RPMI8226 (cell line): Measurements from ENCODE around the gene BATF2.
A peak's percentile ranks its signal among the peaks of the same experiment; 100 is the strongest.
"Not testable (repeated sequence)": the region's sequence is repeated elsewhere in the genome, so short reads cannot be mapped to it uniquely, and the experiment has no call there.

Experiments used
- DNase-seq: peaks from one replicate; pipeline ENCODE4 v3.0.0-alpha.2; 2015

BATF2 gene, protein sequence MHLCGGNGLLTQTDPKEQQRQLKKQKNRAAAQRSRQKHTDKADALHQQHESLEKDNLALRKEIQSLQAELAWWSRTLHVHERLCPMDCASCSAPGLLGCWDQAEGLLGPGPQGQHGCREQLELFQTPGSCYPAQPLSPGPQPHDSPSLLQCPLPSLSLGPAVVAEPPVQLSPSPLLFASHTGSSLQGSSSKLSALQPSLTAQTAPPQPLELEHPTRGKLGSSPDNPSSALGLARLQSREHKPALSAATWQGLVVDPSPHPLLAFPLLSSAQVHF

DNA sequence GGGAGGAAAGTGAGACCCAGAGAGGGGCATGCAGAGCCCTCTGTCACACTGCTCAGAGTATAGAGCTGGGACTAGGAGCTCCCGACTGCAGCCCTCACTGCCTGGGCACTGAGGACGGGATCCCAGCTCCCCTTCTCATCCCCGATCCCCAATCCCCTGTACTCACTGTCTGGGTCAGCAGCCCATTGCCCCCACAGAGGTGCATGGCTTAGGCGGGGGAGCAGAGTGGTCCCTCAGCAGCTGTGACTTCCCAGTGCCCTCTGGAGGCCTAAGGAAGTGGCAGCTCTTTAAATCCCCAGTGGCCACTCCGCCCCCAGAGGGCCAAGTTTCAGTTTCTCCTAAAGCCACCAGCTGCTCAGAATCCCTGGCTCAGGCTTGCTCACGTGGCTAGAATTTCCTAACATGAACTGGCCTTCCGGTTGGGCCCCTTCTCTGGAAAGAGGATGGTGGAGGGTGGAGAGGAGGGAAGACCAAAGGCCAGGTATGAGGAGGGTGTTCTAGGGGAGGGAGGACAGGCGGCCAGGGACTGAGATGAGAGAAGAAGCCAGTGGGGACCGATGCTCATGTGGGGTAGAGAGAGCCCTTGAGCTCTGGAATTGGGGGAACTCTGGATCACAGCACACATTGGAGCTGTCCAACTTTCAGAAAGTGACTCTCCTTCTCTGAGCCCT, at the start of gene BATF2:
TSS of gene BATF2 (minus strand) at position 262 of the 671 bp plus-strand sequence. CDS start at position 205, 57 bp downstream.
- peak; percentile 73 for DNase-seq

DNA sequence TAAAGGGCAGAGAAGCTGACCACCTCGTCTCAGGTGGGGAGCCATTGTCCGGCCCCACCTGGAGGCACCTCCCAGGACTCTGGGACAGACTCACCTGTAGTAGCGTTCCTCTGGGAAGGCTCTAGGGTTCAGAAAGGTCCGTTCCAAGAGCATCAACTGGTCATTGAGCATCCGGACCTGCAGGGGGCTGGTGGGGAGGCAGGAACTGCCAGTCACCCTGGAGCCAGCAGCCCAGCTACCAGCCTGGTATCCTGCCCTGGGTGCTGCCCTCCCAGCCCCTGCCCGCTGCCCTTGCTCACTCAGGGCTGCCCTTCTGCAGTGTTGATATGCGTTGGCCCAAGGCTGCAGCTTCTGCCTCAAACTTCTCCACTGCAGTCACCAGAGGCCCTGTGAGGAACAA, 49.0 kb upstream of the BATF2 start:
- DNase-seq, result no peak

DNA sequence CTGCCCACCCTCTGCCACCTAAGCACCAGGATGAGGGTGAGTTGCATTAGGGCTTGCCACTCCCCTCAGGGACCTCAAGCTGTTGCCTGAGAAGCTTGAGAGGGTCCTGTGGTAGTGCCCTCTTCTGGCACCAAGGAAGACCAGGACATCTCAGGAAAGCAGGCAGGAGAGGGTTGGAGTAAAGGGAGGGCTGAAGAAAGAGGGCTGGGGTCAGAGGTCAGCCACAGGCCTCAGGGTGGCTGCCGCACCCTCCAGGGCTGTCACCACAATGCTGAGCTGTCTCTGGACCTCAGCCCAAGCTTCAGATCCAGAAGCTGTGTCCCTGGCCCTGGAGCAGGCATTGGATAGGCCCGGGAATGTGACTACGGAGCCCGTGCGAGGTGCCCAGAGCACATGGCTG, 48.3 kb upstream of the BATF2 start:
- DNase-seq, result no peak

DNA sequence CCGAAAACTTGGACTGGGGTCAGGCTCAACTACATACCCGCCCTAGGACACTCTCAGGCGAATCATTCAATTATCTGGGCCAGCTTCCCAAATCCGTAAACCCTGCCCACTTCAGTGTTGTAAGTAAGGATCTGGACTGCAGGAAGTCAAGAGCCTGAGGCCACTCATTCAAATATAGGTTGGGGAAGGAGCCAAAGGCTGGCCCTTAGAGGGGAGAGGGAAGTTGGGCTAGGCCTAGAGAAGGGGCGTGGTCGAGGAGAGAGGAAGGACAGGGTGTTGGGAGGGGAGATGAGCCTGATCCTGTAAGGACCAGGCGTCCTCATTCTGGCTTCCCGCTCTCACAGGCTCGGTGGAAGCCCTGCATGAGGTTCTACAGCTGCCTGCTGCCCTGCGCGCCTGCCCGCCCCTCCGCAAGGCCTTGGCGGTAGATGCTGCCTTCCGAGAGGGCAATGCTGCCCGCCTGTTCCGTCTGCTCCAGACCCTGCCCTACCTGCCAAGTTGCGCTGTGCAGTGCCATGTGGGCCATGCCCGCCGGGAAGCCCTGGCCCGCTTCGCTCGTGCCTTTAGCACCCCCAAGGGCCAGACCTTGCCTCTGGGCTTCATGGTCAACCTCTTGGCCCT, 47.2 kb upstream of the BATF2 start:
- no peak for DNase-seq

DNA sequence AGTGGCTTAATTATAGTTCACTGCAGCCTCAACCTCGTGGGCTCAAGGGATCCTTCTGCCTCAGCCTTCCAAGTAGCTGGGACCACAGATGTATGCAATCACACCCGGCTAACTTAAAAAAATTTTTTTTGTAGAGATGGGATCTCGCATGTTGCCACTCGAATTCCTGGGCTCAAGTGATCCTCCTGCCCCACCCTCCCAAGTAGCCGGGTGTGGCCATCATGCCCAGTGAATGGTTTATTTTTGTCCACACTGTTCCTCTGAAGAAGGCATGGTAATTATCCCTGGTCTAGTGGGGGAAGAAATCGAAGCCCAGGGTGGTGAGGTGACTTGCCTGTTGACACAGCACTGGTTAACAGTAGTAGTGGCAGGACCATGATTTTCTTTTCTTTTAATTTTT, 46.1 kb upstream of the BATF2 start:
- no peak for DNase-seq

DNA sequence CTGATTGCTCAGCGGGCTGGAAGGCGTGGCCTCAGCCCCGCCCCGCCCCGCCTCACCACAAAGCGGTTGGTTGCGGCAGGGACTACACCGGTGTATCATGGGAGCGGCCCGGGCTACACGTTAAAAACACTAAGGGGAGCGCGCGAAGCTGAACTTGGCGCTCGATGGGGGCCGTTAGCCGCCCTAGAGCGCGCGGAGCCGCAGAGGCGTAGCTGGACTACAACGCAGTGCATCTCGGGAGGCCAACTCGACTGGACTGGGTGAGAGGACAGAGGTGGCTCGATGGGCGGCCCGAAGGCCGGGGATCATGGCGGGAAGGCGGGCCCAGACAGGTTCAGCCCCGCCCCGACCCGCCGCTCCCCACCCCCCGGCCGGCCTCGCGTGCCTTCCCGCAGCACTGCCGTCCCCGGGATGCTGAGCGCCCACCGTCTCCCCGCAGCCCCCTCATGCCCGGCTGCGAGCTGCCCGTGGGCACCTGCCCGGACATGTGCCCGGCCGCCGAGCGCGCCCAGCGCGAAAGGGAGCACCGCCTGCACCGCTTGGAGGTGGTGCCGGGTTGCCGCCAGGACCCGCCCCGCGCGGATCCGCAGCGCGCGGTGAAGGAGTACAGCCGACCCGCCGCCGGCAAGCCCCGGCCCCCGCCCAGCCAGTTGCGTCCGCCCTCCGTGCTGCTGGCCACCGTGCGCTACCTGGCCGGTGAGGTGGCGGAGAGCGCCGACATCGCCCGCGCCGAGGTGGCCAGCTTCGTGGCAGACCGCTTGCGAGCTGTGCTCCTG, 44.3 kb upstream of the BATF2 start, which contains the start of gene SAC3D1:
TSS of gene SAC3D1 (plus strand) at position 364 of the 776 bp plus-strand sequence. CDS start at position 447, 83 bp downstream.
- DNase-seq, result peak; percentile 98

DNA sequence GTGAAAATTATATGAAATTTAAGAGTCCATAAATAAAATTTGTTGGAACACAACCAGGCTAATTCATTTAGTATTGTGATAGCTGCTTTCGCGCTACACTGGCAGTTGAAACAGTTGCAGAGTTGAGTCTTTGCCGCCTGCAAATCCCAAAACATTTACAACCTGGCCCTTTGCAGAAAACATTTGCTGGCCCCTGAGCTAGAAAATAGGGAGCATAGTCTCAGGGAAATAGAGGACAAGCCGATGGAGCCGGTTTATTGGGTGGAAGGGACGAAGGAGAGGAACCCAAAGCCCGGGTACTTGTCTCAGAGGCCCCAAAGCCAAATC, 43.7 kb upstream of the BATF2 start:
- no peak for DNase-seq

DNA sequence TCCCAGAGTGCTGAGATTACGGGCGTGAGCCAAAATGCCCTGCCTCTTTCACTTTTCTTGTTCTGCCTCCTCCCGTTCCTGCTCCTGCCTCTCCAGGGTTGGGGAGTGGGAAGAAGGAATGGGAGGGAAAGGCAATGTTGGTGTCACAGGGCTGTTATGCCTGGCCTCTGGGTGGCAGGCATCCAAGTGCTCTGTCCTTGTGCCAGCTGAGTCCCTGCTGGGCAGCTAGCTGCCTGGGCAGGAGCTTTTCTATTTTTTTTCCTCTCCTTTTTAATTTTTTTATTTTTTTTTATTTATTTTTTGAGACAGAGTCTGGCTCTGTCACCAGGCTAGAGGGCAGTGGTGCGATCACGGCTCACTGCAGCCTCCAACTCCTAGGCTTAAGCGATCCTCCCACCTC, 40.2 kb upstream of the BATF2 start:
- no peak for DNase-seq

DNA sequence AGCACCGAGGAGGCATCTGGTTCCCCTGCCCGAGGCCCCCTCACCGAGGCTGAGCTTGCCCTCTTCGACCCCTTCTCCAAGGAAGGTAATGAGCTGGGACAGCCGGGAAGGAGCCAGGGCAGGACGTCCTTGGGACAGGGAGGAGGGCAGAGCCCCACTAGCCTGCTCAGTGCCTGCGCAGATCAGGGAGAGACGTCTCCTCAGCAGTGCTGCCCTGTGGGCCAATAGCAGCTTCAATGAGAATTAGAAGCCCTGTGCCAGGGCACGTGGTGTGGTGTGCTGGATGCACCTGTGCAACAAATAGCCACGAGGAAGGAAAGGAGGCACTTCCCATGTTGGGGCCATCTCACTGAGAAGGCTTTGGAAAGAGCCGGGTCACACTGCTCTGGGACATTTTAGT, 38.8 kb upstream of the BATF2 start:
- DNase-seq, result no peak

DNA sequence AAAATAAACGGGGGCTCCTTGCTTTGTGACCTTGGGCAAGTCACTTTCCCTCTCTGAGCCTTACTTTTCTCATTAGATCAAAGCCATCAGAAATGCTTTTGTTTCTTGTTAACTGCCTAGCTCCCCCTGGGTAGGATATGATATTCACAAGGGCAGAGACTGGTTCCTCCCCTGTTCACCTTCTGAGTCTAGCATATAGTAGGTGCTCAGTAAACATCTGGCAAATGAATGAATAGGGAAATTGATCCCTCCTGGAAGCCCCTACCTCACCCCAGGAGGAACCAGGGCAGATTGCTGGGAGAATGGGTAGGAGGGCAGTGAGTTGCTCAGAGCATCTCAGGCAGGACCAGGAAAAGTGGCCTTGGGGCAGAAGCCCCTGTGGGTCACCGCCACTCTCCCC, 37.7 kb upstream of the BATF2 start:
- no peak for DNase-seq

DNA sequence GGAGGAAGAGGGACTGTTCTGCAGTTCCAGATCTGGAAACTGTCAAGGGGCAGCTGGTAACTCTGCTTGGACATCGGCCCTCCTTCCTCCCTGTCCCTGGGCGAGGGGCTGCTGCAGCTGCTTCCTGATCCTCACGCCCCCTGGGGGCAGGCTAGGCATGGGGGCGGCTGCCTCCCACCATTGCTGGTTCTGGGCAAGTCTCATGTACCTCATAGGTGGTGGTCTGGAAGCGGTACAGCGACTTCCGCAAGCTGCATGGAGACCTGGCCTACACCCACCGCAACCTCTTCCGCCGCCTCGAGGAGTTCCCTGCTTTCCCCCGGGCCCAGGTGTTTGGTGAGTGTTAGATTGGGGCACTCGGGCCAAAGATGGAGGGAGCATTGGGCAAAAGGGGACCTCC, 35.4 kb upstream of the BATF2 start:
- DNase-seq, result no peak

DNA sequence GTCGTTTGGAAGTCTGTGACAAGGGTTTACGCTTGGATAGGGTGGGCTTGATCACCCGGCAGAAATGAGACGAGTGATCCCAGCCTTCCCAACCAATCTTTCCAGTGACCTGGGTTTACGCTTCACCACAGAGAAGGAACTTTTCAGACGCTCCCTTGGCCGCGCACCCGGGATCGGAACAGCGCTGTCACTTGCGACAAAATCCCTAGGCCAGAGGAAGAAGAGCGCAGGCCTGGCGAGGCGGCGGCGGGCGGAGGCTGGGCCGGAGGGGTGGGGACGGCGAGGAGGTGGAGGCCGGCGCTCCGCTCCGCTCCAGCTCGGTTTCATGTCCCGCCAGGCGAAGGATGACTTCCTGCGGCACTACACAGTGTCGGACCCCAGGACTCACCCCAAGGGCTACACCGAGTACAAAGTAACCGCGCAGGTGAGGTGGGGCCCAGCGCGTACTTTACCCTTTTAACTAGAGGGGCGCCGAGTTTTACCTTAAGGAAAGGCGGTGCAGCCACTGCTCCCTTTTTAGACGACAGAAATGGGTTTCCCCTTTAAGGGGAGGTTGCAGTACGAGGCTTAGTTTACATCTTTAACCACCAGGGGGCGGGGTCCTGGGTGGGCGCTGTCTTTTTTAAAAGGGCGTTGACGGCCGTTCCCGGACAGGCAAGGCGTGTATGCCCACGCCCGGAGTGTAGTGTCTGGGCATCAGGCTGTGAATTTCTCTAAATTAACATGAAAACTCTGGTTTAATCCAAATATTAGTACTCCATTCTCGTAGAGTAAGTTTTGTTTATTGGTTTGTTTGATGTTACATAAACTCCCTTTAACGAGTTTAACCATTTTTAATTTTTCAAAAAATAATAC, 30.7 kb upstream of the BATF2 start, which contains the start of gene SNX15:
TSS of gene SNX15 (plus strand) at position 227 of the 855 bp plus-strand sequence. CDS start at position 326, 99 bp downstream.
- peak; percentile 99 for DNase-seq

DNA sequence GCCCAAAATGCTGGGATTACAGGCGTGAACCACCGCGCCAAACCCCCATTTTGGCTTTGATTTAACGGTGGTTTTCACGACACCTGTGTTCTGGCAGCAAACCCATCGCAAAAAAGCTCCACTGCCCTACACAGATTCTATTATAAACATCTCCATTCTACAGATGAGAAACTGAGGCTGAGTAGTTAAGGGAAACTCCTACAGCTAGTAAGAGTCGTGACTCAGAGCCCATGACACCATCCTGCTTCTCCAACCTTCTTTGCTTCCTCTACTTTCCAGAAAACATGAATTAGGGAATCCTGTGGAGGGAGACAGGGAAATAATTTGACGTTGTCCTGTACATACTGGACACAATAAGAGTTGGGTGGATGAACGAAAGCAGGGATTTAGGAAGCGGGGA, 30.0 kb upstream of the BATF2 start:
- no peak for DNase-seq

DNA sequence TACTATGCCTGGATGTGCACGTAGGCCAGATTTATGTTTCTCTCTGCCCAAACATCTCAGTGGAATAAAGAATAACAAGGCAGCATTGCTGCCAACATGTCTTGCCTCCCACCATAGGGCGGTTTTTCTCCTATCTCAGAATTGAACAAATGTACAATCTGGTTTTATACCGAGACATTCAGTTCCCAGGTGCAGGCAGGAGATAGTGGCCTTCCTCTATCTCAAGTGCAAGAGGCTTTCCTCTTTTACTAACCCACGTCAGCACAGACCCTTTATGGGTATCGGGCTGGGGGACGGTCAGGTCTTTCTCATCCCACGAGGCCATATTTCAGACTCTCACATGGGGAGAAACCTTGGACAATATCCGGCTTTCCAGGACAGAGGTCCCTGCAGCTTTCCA, 26.7 kb upstream of the BATF2 start:
- DNase-seq, result not testable (repeated sequence)

DNA sequence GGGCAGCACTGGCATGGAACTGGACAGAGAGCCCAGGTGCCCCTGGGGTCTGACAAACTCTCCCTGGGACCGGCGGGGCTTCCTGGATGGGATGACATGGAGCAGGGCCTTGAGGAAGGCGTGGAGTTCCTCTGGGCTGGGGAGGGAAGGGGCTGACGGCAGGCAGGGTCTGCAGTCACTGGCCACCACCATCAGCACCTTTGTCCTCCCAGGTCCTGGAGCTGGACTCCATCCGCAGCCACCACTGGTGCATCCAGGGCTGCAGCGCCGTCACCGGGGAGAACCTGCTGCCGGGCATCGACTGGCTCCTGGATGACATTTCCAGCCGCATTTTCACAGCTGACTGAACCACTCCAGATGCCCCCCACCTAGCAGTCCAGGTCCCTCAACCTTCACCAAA, 24.7 kb upstream of the BATF2 start:
- no peak for DNase-seq

DNA sequence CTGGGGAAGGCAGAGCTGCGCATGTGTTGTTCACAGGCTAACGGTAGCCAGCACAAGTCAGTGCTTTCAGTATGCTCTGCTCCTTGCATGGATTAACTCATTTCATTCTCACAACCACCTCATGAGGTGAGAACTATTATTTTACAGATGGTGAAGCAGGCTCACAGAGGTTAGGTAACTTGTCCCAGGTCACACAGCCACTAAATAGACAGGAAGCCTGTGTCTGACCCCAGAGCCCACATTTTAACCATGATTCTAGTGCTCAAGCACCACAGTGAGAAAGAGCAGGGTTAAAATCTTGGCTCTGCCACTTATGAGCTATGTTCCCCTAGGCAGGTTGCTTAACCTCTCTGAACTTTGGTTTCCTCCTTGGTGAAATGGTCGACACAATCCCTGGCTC, 24.2 kb upstream of the BATF2 start:
- no peak for DNase-seq

DNA sequence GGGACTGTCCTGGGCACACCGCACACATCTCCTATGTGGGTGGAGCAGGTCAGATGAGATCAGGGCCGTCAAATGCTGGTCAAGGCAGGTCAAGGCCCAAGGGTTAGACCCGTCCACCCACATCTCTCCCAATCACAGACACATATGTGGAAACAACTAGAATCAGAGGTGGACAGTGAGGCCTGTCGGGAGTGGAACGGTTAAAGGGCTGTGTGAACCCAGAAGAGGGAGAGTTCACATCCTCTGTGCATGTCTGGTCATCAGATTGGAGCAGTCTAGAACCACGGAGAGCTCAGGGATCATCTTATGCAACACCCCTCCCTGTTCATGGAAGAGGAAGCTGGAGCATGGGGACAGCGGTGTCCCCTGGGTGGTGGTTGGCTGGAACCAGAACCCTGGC, 23.1 kb upstream of the BATF2 start:
- DNase-seq, result no peak

DNA sequence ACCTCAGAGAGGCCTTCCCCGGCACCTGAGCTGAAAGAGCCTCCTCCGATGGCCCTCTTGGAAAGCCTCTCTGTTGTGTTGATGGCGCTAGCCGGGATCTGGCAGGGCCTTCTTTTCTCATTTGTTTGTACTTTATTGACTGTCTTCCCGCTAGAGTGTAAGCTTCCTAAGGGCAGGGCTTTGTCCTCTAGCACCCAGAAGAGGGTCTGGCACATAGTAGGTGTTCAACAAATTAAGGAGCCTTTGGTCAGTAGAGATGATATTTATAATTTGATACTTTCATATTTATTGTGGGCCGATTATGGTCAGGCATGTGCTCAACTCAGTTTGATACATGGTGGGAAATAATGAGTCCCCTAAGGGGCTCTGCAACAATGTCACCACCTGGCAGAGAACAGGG, 21.2 kb upstream of the BATF2 start:
- DNase-seq, result no peak

DNA sequence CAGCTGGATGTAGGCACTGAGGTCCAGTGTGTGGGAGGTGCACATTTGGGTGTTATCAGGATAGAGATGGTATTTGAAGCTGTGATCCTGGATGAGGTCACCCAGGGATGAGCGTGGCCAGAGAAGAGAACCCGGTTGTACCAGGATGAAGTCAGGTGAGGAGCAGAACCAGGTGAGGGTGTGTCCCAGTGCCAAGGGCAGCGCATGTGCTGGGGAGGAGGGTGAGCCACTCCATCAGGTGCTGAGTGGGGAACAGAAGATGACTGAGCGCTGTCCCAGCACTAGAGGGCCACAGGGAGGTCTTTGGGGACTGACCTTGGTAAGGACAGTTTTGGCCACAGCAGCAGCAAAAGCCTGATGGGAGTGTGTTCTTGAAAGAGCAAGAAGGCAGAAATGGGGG, 19.9 kb upstream of the BATF2 start:
- no peak for DNase-seq

DNA sequence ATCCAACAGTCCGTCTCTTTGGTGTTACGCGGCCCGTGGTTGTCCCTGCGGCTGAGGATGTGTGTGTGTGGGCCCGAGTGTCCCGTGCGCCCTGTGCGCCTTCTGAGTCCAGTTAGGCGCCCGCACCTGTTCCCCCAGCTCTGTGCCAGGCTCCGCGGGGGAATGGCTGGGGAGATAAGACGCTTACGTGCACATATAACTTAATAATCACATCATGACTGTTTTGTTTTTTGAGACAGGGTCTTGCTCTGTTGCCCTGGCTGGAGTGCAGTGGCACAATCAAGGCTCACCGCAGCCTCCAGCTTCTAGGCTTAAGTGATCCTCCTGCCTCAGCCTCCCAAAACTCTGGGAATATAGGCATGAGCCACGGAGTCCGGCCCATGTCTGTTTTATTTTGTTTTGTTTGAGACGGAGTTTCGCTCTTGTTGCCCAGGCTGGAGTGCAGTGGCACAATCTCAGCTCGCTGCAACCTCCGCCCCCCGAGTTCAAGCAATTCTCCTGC, 18.0 kb upstream of the BATF2 start:
- no peak for DNase-seq

DNA sequence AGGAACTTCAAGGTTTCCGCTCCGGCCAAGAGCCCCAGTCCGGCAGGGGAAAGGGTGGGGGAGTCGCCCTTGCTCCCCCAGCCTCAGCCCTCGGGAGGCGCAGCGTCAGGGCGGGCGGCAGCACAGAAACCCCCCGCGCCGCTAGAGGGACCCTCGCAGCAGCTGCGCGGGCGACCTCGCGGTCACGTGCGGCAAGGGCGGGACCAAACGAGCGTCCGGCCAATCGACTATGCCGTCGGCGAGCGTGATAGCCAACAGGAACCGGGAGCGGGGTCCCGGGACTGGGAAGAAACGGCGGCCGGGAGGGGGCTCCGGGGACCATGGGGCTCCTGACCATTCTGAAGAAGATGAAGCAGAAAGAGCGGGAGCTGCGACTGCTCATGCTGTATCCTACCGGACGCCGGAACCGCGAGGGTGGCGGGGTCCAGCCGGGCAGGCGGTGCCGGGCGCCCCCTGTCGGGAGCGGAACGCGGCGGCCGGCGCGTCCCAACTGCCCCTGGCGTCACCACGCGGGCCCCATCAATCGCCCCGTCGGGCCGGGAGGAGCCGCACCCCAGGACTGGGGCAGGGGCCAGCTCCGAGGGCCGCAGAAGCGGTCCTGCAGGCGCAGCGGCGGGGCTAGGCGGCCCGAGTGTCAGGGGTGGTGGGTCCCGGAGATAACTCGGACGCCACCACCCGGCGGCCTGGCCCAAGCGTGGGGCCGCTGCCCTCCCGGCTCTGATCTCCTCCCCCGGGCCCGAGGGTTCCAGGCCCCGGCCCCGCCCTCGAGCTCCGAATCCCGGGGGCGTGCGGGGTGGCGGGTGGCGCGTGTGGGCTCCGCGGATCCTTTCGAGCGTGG, 17.3 kb upstream of the BATF2 start, which contains the start of gene ARL2:
TSS of gene ARL2 (plus strand) at position 273 of the 838 bp plus-strand sequence. CDS start at position 321, 48 bp downstream.
- peak; percentile 95 for DNase-seq
